H1 (cell line): ENCODE data around the gene VASP. TPM values are rescaled to one million over a fixed set of nuclear protein-coding genes. Genes with fewer than 3 reads are reported as not detected.

Experiments
- BCL11A ChIP-seq, 2 experiments: IDR thresholded peaks; one replicate each; pipeline ENCODE4 v1.6.1; 2011; ENCODE audit warnings: low read depth in 2 of 2, low read length in 2 of 2, mild to moderate bottlenecking in 2 of 2
- polyA plus RNA-seq, 7 experiments: library from polyadenylated mRNA; depleted of rRNA in 3 of 7; stranded (reverse) in 5 of 7; unstranded in 2 of 7; fragments of >200 nt in 5 of 7; fragments of 200-250 nt in 2 of 7; gene quantifications; 1 replicate in 5 of 7; 2 replicates in 1 of 7; 4 replicates in 1 of 7; pipeline versions ENCODE4 v1.2.1 to v1.2.3, GENCODE V29; 2011 to 2013; ENCODE audit warnings: missing spikeins in 2 of 7, mixed read lengths in 2 of 7
- total RNA-seq: library from RNA; stranded (reverse); fragmentation: NEBNext Ultra II Directional; extraction: Animal tissue kit (Norgen Biotek cat#: 25700); gene quantifications from 2 replicates; pipeline ENCODE4 v1.2.1, GENCODE V29; 2021

Gene VASP
- total and polyA plus RNA-seq, 2 of the 8 experiments (the other 6 are each of a cell fraction or from before 2014, with no cell fraction given), result 89.7 to 135 TPM

DNA sequence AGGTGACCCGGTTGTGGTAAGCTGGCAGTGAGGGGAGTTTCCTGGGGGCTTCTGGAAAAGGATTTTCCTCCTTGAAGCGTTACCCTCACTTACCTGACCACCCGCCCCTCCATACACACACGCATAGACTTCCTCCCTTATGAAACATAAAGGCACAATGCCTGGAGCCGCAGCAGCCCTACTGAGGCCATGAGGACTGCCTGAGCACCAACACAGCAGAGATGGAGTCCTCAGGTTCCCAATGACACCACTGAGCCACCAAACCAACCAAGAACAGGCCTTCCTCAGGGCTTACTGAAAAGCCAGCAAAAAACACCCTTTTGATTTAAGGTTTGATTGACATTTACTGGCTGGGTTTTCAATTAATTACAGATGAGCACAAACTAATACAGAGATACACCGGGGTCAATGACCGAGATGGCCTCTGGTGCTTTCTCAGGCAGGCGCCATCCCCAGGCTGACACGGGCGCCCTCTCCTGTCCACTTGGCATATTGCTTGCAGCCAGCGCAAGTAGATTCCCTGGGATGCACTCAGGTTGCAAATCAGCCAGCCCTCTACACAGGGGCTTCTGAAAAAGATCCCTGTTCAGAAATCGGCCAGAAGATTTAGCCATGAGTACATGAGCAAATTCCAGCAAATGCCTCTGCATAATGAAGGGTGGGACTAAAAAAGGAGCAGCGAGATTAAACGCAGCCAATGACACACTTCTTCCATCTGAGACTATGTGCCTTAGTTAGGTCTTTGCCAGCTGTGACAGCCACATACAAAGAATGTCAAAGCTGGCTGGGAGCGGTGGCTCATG is 62.5 kb downstream of the VASP start (continued):
- TF ChIP-seq BCL11A (IDR thresholded peaks at IDR 0.05; ENCODE audit: low read depth in 2 of 2, low read length in 2 of 2), result no peak
